Measurements from ENCODE around the gene CD74.

Gene CD74

DNA sequence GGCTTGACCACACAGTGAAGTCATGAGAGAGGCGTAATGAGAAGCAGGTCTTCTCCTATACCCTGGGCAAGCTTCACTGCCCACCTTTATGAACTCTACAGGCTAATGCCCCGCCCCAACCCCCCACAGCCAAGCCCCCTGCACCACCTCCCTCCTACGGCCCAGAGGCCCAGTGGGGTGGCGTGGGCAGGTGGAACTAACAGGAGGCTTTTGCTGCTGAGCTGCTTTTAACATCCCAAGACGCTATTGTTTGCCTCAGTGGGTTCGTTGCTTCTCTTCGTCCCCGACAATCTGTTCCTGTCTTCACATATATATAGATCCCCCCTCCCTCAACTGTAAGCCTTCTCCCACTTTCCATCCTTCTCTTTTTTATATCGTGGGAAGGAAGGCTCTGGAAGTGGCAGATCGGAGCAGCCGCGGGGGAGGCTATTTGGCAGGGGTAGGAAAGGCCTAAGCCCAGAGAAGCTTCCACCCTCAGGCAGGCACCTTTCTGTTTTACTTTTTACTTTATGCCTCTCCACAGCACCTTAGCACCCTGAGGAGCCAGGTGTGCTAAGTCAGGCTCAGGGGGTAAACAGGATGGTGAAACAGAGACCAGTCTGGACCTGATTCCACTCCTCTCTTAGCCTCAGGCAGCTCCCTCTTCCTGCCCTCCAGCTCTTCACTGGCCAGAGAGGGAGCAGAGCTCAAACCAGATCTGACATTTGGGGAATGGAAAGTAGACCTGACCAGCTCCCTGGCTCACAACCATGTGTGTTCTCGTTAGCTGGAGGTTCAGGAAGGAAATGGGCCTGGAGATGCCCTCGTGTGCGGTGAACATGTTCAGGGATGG lies 26.5 kb downstream of the CD74 start:
- no peak for TF ChIP-seq GATA2 (IDR thresholded peaks at IDR 0.05; ENCODE audit: low read depth, low read length)
- no peak for TF ChIP-seq GATA3 (IDR thresholded peaks at IDR 0.05; ENCODE audit: low read depth, low read length)

- TF ChIP-seq GATA3 (IDR thresholded peaks at IDR 0.05; ENCODE audit: low read depth, low read length) = no peak
- TF ChIP-seq GATA2 (IDR thresholded peaks at IDR 0.05; ENCODE audit: low read depth, low read length) = no peak
These were observed 28.0 kb downstream of the CD74 start for GRCh38 chr5:150384701-150385100.

- TF ChIP-seq GATA3 (IDR thresholded peaks at IDR 0.05; ENCODE audit: low read depth, low read length) (no peak), GATA2 (IDR thresholded peaks at IDR 0.05; ENCODE audit: low read depth, low read length) (peak; percentile 19; the same call in 1 of the 2 replicates)
These were observed 34.6 kb downstream of the CD74 start for GRCh38 chr5:150377964-150378694.

DNA sequence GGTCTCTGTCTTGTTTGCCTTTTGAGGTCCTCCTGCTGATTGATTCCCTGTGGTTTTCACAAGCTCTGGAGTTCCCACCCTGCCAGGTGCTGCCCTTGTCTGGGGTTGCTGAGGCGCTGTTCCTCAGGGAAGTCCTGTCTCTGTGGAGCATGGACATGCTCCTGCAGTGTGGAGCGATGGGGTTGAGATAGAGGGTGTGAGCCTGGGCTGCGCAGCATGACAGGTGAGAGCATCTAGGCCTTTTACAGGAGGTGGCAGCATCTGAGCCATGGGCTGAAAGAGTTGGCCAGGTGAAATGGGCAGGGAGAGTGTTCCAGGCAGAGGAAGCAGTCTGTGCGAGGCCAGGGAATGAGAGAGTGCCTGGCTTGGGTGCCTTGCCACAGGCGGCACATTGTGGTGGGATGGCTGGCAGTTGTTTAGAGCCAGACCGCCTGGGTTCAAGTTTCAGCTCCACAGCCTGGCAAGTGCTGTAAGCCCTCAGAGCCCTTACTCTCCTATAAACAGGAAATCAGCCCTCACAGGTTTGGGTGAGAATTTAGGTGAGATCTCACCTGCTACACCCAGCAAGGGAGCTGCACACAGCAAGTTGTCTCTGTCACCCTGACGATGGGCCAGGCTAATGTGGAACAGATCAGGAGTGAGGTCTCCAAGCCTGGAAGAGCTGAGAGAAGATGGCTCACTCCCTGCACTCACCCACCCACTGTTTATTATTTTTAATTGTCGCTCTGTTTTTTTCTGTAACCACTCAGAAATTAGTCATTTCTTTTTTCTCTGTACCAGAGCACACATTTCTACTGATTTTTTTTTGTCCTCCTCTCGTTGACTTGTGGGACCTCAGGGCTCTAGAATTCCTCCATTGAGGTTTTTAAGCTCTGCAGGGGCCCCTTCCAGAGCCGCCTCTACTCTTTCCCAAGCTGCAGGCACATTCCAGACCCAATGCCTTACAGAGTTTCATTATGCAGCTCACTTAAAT lies 35.6 kb downstream of the CD74 start:
- no peak for TF ChIP-seq GATA3 (IDR thresholded peaks at IDR 0.05; ENCODE audit: low read depth, low read length)
- TF ChIP-seq GATA2 (IDR thresholded peaks at IDR 0.05; ENCODE audit: low read depth, low read length) = no peak

GRCh38 chr5:150374651-150375050 lies 38.1 kb downstream of the CD74 start:
- TF ChIP-seq GATA3 (IDR thresholded peaks at IDR 0.05; ENCODE audit: low read depth, low read length) = no peak
- TF ChIP-seq GATA2 (IDR thresholded peaks at IDR 0.05; ENCODE audit: low read depth, low read length) = no peak

DNA sequence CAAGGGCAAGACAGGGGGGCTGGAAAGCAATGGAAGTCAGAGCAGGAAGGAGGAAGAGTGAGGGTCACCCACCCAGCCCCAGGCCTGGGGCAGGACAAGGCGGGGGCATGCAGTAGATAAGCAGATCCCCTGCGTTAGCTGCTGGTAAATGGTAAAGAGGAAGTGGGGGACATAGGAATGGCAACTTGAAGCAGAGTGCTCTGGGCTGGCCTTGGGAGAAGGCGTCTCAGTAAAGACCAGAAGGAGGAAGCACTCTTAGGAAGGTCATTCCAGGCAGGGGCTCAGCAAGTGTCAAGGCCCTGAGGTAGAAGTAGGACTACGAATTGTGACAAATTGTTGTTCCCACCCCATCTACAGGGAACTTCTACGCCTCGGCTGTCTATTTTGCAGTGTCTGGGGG lies 40.1 kb downstream of the CD74 start:
- TF ChIP-seq GATA3 (IDR thresholded peaks at IDR 0.05; ENCODE audit: low read depth, low read length) (no peak), GATA2 (IDR thresholded peaks at IDR 0.05; ENCODE audit: low read depth, low read length) (no peak)

- TF ChIP-seq GATA2 (IDR thresholded peaks at IDR 0.05; ENCODE audit: low read depth, low read length) (no peak), GATA3 (IDR thresholded peaks at IDR 0.05; ENCODE audit: low read depth, low read length) (no peak)
These were observed 44.2 kb downstream of the CD74 start for GRCh38 chr5:150368526-150368925.

GRCh38 chr5:150364004-150364403 lies 48.7 kb downstream of the CD74 start:
- no peak for TF ChIP-seq GATA3 (IDR thresholded peaks at IDR 0.05; ENCODE audit: low read depth, low read length)

GRCh38 chr5:150363185-150363584 lies 49.5 kb downstream of the CD74 start:
- no peak for TF ChIP-seq GATA3 (IDR thresholded peaks at IDR 0.05; ENCODE audit: low read depth, low read length)

DNA sequence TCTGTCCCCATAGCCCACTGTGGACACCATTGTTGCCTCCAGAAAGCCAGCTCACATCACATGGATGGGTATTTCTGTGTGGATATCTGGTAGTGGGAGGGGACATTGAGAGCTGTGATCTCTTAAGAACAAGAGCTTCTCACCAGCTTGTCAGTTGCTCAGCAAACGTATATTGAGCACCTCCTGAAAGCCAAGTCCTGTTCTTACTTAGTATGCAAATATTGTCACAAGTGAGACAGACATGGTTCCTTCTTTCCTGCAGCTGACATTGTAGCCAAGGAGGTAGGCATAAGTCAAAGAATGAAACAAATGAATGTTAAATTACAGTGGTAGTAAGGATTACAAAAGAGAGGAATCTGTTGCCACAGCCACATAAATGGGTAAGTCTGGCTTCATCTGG lies 51.4 kb downstream of the CD74 start:
- no peak for TF ChIP-seq GATA3 (IDR thresholded peaks at IDR 0.05; ENCODE audit: low read depth, low read length)
- no peak for TF ChIP-seq GATA2 (IDR thresholded peaks at IDR 0.05; ENCODE audit: low read depth, low read length)

- TF ChIP-seq GATA2 (IDR thresholded peaks at IDR 0.05; ENCODE audit: low read depth, low read length) (no peak), GATA3 (IDR thresholded peaks at IDR 0.05; ENCODE audit: low read depth, low read length) (no peak)
These were observed 54.2 kb downstream of the CD74 start for GRCh38 chr5:150358261-150359095.

DNA sequence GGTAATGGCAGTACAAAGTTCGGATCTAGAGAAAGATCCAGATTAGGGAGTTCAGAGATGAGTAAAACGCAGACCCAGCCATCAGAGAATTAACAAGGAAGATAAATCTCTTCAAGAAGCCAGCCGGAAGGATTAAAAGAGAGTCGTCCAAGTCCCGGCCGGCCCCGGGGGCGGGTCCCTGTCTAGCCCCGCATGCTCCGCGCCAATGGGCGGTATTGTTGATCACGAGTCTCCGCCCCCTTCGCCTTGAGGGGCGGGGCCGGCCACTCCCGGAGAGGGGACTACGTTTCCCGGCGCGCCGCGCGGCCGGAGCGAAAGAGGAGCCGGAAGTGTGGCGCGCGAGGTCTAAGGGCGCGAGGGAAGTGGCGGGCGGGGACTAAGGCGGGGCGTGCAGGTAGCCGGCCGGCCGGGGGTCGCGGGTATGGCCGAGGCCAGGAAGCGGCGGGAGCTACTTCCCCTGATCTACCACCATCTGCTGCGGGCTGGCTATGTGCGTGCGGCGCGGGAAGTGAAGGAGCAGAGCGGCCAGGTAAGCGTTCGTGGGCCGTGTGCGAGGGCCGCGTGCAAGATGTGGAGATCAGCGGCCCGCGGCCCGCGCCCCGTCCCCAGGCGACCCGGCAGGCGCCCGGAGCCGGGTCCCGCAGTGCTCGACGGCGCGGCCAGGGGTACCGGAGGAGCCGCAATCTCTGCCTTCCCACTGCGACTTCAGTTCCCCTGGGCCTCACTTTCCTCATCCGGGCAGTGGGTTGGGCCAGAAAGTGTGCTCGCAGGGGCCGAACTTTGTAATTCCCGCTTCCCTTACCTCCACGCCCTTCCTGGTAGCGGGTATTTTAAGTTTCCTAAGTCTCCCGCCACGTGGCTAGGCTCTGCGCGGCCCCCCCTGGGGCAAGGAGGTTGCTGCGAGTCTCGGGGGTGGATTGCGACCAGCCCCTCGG lies 55.1 kb downstream of the CD74 start, which contains the start of gene TCOF1:
Gene TCOF1 (plus strand): TSS at position 372 of the 935 bp plus-strand sequence. CDS start 50 bp downstream, at position 422.
- no peak for TF ChIP-seq GATA3 (IDR thresholded peaks at IDR 0.05; ENCODE audit: low read depth, low read length)
- peak; percentile 26; the same call in 1 of the 2 replicates for TF ChIP-seq GATA2 (IDR thresholded peaks at IDR 0.05; ENCODE audit: low read depth, low read length)

Measured in SH-SY5Y (cell line).